Islet precursor cell (in vitro differentiated cells): Measurements from ENCODE around the gene TOPORS.

Experiments used
- DNase-seq: peaks from one replicate; pipeline ENCODE4 v3.0.0-alpha.2; 2018

Gene TOPORS

GRCh38 chr9:32501868-32502267 lies 50.5 kb downstream of the TOPORS start:
- no peak for DNase-seq

- DNase-seq = no peak
Measured at GRCh38 chr9:32500768-32501167, 51.6 kb downstream of the TOPORS start.

- no peak for DNase-seq
Measured at GRCh38 chr9:32497921-32498320, 54.5 kb downstream of the TOPORS start.

DNA sequence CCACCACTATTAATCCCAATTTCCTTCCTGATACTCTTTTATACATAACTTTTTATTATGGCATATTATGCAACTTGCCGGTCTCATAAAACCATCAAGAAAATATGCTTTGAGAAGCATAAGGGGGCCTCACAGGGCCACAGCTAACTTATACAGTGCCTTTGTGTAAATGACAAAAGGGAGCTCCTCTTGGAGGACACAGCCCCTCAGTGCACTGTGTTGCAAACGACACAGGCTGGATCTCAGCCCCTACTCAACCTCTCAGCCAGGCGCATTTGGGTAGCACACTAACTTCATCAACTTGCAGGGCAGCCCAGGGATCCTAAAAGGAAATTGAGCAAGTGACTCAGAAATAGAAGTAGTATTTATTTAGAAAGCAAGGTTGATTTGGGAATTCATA lies 61.8 kb downstream of the TOPORS start:
- DNase-seq = no peak
